NCI-H1694 (cell line): ENCODE measurements around the gene EBLN1.
A peak's percentile ranks its signal among the peaks of the same experiment; 100 is the strongest.

ENCODE experiments used
- DNase-seq: peaks from one replicate; lab custom pipeline; 2025; lab: John Stamatoyannopoulos, UW

Gene EBLN1

GRCh38 chr10:22217842-22218241 is at the start of gene EBLN1:
Gene EBLN1, minus strand, starts transcription at chr10:22218015. Its CDS starts 8,032 bp downstream, at chr10:22209983.
- no peak for DNase-seq

- no peak for DNase-seq
Measured at GRCh38 chr10:22265839-22266537, 48.2 kb upstream of the EBLN1 start.

- DNase-seq, result no peak
Measured at GRCh38 chr10:22263106-22263505, 45.3 kb upstream of the EBLN1 start.

GRCh38 chr10:22259280-22259679 is 41.5 kb upstream of the EBLN1 start:
- no peak for DNase-seq

- DNase-seq, result no peak
Measured at GRCh38 chr10:22258471-22258870, 40.7 kb upstream of the EBLN1 start.

DNA sequence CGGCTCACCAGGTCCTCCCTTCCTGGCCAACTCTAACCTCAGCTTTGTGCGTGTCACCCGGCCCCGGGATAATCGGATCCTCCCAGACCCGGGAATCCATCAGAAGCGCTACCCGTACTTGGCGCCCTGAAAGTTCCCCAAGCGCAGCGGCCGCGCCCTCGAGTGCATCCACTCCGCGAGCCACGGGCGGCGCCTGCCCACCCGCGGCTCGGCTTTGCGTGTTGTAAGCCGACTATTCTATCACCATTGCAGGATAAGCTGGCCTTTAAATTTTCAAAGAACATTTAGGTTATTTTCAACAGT is 35.7 kb upstream of the EBLN1 start:
- DNase-seq, result no peak

GRCh38 chr10:22252801-22253579 is 35.2 kb upstream of the EBLN1 start:
- DNase-seq, result no peak

GRCh38 chr10:22252224-22252800 is 34.5 kb upstream of the EBLN1 start:
- no peak for DNase-seq

DNA sequence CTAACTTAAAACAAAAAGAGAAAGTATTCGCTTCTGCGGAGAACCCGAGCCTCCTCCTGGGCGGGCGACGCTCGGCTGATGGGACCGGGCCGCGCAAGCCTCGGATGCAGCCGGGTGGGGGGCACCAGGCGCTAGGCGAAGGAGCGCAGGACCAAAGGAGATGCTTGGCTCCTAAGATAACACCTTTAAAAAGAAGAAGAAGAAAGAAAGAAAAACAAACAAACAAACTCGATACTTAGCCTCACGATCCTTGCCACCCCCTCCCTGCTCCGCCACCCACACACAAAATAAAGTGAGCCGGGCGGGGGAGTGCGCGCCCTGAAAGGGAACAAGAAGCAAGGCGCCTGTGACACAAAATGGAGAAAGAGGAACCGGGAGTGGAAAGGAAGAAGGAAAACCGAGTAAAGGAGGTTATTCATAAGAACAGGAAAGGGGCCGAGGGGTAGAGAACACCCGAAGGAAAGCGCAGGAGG is 34.0 kb upstream of the EBLN1 start:
- no peak for DNase-seq

DNA sequence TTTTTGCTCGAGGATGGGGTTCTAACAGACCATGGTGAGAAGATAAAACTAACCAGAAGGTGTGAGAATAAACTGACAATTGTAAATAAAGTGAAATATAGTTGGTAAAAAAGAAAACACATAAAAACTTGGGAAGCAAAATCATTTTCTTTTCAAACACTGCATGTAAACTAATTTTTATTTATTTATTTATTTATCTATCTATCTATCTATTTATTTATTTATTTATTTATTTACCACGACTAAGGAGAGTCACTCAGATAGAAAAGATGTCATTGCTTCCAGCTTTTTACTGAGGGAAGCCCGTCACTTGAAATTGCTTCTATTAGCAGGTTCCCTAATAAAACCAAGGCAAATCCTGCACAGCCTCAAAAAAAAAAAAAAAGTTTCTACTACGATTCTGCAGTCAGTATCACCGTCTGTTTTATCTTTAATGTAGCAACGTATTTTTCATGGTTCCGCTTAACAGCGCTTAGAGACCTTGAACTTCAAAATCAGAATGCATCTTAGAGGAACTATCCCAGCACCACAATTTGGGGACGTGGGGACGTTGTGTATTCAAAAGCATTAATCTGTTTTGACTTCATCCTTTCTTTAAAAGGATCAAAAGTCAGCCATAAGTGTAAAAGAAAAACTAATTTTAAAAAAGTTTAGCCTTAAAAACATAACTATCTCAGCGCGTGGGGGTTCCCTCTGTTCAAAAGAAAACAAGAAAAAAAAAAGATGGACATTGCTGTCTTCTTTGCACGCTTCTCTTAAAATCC is 33.3 kb upstream of the EBLN1 start:
- no peak for DNase-seq

- DNase-seq, result no peak
Measured at GRCh38 chr10:22247636-22248035, 29.8 kb upstream of the EBLN1 start.

GRCh38 chr10:22246680-22247391 is 29.0 kb upstream of the EBLN1 start:
- DNase-seq, result no peak

- DNase-seq, result no peak
Measured at GRCh38 chr10:22245567-22245966, 27.8 kb upstream of the EBLN1 start.

- no peak for DNase-seq
Measured at GRCh38 chr10:22244855-22245254, 27.0 kb upstream of the EBLN1 start.

GRCh38 chr10:22244001-22244400 is 26.2 kb upstream of the EBLN1 start:
- no peak for DNase-seq

- no peak for DNase-seq
Measured at GRCh38 chr10:22243321-22243720, 25.5 kb upstream of the EBLN1 start.

DNA sequence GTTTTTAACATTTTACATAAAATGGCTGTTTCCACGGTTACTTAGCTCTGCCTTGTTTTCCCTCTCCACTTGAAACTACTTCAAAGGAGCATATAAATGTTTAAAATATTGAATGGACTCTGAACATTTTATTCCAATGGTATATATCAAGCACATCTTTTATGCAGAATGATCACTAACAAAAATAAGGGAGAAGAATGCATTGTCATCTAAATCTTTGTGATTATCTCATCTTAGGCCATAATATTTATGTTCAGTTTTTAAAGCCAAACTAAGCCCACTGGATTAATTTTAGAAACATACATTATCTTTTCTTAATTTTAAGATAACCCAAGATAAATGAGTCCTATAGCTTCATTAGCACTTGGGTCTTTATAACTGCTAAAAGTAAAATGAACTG is 13.4 kb upstream of the EBLN1 start:
- DNase-seq, result no peak

DNA sequence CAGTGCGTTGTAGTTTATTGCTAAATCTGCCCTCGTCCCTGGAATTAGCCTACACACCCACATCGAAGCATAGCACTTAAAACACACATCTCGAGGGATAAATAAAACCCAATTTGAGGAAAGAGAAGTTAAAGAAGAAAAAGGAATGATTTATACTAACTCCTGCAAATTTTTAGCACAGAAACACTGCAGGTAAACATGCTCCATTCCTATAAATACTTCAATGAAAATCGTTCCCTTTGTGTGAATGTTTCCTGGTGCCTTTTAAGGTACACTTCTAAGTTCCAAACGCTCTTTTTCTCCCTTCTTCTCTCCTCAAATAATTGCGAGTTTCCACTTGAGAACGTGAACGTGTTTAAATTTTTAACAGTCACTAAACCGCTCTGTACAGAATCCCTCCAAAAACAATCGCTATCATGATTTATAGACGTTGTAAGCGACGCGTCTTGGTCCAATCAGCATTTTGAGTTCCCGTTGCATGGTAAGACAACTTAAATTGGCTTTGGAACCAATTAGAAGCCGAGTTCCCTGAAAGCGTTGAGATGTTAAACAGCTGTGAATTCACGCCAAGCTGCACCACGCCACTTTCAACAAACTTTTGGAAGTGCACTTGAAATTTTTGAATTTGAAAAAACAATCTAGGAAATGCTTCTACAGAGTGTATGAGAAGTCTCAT is 12.5 kb upstream of the EBLN1 start:
- DNase-seq, result peak; percentile 35

DNA sequence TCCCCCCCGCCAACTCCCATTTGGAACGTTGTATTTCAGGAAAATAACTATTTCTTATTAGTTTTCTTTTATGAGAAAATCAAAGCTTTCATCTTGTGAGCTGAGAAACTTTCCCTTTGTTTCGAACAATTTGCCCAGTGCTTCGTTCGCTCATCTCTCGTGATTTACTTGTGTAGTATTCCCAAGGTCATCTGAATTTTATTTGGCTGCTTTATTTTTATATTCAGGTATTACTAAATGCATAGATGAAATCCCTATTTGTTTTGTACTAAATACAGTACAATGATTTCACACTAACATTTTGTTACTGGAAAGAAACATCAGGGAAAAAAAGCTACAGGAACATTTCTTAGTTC is 12.0 kb upstream of the EBLN1 start:
- DNase-seq, result no peak

- peak; percentile 77 for DNase-seq
Measured at GRCh38 chr10:22228943-22229801, 11.4 kb upstream of the EBLN1 start.
